Tibial nerve (tissue), 3 donors: Measurements from ENCODE around the gene CACHD1.

Experiments used
- CTCF ChIP-seq, 5 experiments: fragments of 200-600 bp in 3 of 5; fragments of 450-650 bp in 2 of 5; sonication (generic) in 3 of 5; IDR thresholded peaks; one replicate each; pipeline ENCODE4 v1.5.1; 2016 to 2019; ENCODE audit warnings: antibody characterized with exemption in 5 of 5, mild to moderate bottlenecking in 3 of 5, moderate library complexity in 2 of 5
- POLR2A ChIP-seq, 2 donors: fragments of 450-650 bp; IDR thresholded peaks; one replicate each; pipeline ENCODE4 v1.6.1; 2017; ENCODE audit warnings: antibody characterized with exemption in 2 of 2, mild to moderate bottlenecking in 2 of 2, moderate library complexity in 2 of 2

- TF ChIP-seq CTCF (IDR thresholded peaks at IDR 0.05) (no peak), POLR2A (IDR thresholded peaks at IDR 0.05) (no peak)
Observed at GRCh38 chr1:64584479-64584878, 114.5 kb downstream of the CACHD1 start.
